AG04450 (cell line): Measurements from ENCODE around the gene C8G. TPM values are rescaled to one million over a fixed set of nuclear protein-coding genes. Genes with fewer than 3 reads are reported as not detected.

Experiments
- CTCF ChIA-PET: fragments of 300-600, 350-600 bp; formaldehyde crosslinking; extraction: SDS; loops from one replicate; lab custom pipeline; 2022; ENCODE audit warnings: antibody characterized with exemption, inconsistent platforms; lab: Charles Lee
- POLR2A ChIA-PET: fragments of 350-600 bp; formaldehyde crosslinking; extraction: SDS; loops from one replicate; lab custom pipeline; 2021; ENCODE audit warnings: antibody characterized with exemption, inconsistent platforms; lab: Yijun Ruan, JAX
- DNase-seq: peaks from one replicate; pipeline ENCODE4 v3.0.0-alpha.2; 2011; ENCODE audit warnings: low read depth, low spot score
- H3K27ac ChIP-seq: one replicate; pipeline ENCODE4 v1.5.1; 2012; ENCODE audit warnings: low read depth, low read length, control low read depth
- H3K27me3 ChIP-seq: one replicate; pipeline ENCODE4 v1.6.0; 2012; ENCODE audit warnings: low read length; ENCODE audit not compliant: control insufficient read depth, insufficient read depth
- H3K4me3 ChIP-seq: 2 replicates; pipeline ENCODE4 v1.5.1; 2011; ENCODE audit warnings: mild to moderate bottlenecking, low read depth, low read length, control low read depth
- H3K9me3 ChIP-seq: 2 replicates; pipeline ENCODE4 v1.5.1; 2012; ENCODE audit warnings: low read length; ENCODE audit not compliant: control insufficient read depth, insufficient read depth
- polyA plus RNA-seq: library from polyadenylated mRNA; depleted of rRNA; stranded (reverse); fragments of >200 nt; gene quantifications from 2 replicates; pipeline ENCODE4 v1.2.3, GENCODE V29; 2011
- TF ChIP-seq, protein P1 (sequence below): IDR thresholded peaks from 2 replicates; pipeline ENCODE4 v1.5.1; 2011; ENCODE audit warnings: low read depth, low read length, control low read depth, inconsistent platforms

Gene C8G
- polyA plus RNA-seq, 1 experiment: 0.41 TPM

DNA sequence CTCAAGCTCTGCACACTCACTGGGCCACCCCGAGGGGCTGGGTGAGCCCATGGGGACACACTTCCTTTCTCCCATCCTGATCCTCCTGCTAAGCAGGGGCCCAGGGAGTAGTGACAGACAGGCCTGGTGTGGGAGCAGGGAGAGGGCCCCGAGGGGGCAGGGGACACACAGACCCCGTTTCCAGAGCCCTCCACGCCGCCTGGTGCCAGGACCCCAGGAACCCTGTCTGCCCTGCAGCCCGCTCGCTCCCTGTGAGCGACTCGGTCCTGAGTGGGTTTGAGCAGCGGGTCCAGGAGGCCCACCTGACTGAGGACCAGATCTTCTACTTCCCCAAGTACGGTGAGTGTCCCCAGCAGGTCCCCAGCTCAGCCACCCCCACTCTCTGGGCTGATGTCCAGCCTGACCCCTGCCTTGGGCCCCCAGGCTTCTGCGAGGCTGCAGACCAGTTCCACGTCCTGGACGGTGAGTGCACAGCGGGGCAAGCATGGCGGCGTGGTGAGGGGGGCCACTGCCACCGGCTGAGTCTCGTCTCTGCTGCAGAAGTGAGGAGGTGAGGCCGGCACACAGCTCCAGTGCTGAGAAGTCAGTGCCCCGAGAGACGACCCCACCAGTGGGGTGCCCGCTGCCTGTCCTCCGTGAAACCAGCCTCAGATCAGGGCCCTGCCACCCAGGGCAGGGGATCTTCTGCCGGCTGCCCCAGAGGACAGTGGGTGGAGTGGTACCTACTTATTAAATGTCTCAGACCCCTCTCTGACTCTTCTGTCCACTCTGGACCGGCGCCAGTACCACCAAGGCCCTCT lies 1.4 kb downstream of the C8G start:
- DNase-seq: no peak
- peaks cover 9% of the 10 kb centered on the region; the same call in 1 of the 2 replicates for H3K9me3 ChIP-seq
- CTCF ChIA-PET: interaction anchor here (0.5 to 4.0 kb wide), 5 partner anchors 54 to 277 kb away, joined by 3 to 105 read pairs (median 15); no protein-coding TSS in a partner anchor
- POLR2A ChIA-PET: no interaction called here
- H3K27me3 ChIP-seq: no peaks in the 10 kb centered on the region
- TF ChIP-seq, protein P1, sequence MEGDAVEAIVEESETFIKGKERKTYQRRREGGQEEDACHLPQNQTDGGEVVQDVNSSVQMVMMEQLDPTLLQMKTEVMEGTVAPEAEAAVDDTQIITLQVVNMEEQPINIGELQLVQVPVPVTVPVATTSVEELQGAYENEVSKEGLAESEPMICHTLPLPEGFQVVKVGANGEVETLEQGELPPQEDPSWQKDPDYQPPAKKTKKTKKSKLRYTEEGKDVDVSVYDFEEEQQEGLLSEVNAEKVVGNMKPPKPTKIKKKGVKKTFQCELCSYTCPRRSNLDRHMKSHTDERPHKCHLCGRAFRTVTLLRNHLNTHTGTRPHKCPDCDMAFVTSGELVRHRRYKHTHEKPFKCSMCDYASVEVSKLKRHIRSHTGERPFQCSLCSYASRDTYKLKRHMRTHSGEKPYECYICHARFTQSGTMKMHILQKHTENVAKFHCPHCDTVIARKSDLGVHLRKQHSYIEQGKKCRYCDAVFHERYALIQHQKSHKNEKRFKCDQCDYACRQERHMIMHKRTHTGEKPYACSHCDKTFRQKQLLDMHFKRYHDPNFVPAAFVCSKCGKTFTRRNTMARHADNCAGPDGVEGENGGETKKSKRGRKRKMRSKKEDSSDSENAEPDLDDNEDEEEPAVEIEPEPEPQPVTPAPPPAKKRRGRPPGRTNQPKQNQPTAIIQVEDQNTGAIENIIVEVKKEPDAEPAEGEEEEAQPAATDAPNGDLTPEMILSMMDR: no peak
- no peak overlapping the region for H3K27ac ChIP-seq
- no peak overlapping the region for H3K4me3 ChIP-seq

DNA sequence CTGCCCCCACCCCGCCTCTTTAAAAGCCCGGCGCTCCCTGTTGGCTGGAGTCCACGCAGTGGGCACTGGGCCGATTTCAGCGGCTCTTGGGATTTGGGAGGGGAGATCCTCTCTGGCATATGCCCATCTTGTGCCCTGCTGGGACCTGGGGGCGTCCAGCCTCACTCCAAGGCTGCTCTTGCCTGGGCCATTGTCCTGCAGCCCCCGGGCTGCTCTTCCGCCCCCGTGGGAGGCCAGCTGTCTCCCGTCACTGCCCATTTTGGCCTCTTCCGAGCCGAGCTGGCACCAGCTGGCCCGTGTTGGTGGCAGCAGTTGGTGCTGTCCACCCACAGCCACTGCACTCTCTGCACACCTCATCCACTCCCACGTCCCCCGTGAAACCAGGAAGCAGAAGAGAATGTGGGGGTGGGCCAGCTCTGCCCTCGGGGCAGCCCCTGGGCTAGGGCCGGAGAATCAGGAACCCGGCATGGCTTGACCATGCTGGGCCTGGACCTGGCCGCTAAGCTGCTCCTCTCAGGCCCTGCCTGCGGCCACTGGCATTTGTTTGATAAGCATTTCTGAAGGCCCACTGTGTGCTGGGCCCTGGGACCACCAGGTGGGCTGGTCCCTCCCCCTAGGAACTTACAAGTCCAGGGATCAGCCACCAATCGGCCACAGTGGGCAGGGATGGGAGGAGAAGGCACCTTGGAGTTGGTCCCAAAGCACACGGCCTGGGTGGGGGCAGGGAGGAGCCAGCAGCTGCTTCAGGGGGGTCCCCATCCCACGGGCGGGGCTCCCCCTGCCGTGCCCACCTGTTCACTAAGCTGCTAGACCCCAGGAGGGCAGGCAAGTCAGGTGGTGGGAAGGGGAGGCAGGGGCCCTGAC lies 2.2 kb downstream of the C8G start:
- ChIA-PET POLR2A (interaction anchor here (1.4 kb wide), 1 partner anchor 88 kb away, joined by 10 read pairs; no protein-coding TSS in a partner anchor), CTCF (interaction anchor here (1.0 to 4.0 kb wide), 12 partner anchors 15 to 121 kb away, joined by 3 to 105 read pairs (median 4); partner anchors contain the start of gene FUT7)
- TF ChIP-seq, protein P1: no peak
- H3K27ac ChIP-seq: no peak overlapping the region
- H3K4me3 ChIP-seq: no peak overlapping the region
- DNase-seq: no peak
- H3K27me3 ChIP-seq: no peaks in the 10 kb centered on the region
- peaks cover 6% of the 10 kb centered on the region; the same call in 1 of the 2 replicates for H3K9me3 ChIP-seq

DNA sequence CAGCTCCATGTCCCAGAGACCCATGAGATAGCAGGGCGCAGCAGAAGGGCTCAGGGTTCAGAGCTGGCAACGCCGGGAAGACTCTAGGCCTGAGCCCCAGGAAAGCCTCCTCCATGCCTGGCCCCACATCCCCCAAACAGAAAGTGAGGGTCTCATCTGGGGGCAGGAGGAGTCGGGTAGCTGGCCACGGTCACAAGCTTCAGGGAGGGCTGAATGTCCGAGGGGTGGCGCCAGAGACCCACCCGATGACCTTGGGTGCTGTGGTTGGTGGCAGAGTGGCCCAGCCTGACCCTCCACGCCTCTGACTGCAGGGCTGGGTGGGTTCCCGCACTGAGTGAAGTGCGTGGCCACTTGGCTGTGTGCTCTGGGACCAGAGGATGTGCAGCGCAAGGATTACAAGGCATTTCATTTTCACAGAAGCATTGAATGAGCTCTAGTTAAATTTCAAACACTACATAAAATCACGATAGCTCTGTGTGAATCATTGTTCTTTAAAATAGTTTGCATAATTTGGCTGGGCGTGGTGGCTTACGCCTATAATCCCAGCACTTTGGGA lies 3.0 kb downstream of the C8G start:
- H3K9me3 ChIP-seq: no peaks in the 10 kb centered on the region; the same call in 1 of the 2 replicates
- ChIA-PET POLR2A (interaction anchor here (0.6 to 1.4 kb wide), 2 partner anchors 87 to 220 kb away, joined by 3 to 10 read pairs; no protein-coding TSS in a partner anchor), CTCF (interaction anchor here (0.6 to 4.0 kb wide), 18 partner anchors 12 to 183 kb away, joined by 3 to 105 read pairs (median 4); partner anchors contain the start of gene FUT7)
- H3K27me3 ChIP-seq: no peaks in the 10 kb centered on the region
- H3K4me3 ChIP-seq: no peak overlapping the region
- TF ChIP-seq, protein P1: peak; percentile 57
- H3K27ac ChIP-seq: no peak overlapping the region
- no peak for DNase-seq

DNA sequence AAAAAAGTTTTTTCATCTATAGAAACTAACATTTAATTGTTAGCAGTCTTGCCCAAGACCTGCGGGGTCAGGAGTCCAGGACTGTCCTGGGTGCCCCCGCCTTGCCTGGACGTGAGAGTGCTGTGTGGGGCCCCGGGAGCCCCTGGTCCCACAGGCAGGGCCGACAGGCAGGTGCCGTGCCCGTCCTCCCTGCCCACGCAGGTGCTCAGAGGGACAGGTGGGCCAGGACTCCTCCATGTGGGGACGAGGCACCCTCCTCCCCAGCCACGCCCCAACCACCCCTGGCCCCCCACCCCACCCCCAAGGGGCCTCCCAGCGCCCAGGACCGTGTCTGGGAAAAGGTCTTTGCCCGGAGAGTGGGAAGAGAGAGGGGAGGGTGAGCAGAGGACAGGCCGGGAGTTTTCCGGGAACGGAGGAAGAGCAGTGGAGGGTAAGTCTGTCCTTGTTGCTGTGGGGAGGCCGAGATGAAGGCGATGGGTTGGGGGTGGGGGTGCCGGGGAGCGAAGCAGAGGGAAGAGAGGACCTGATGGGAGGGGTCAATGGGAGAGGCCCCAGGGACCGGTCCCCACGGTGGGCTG lies 4.3 kb downstream of the C8G start:
- TF ChIP-seq, protein P1: no peak
- DNase-seq: no peak
- H3K4me3 ChIP-seq: peak overlapping the region; percentile 65
- CTCF ChIA-PET: interaction anchor here (0.7 to 4.0 kb wide), 2 partner anchors 86 to 87 kb away, joined by 5 to 105 read pairs; no protein-coding TSS in a partner anchor
- no peaks in the 10 kb centered on the region; the same call in 1 of the 2 replicates for H3K9me3 ChIP-seq
- no peaks in the 10 kb centered on the region for H3K27me3 ChIP-seq
- no peak overlapping the region for H3K27ac ChIP-seq
- POLR2A ChIA-PET: interaction anchor here (0.6 kb wide), 1 partner anchor 446 kb away, joined by 3 read pairs; no protein-coding TSS in a partner anchor
